ENCODE results near the gene PPA2. TPM values are rescaled to one million over a fixed set of nuclear protein-coding genes. Genes with fewer than 3 reads are reported as not detected.
A peak's percentile ranks its signal among the peaks of the same experiment; 100 is the strongest.

The PPA2 gene
- total and polyA plus RNA-seq, 2 donors (not counting 1 experiment from before 2014, with no cell fraction given) = 26.9 to 51.5 TPM

DNA sequence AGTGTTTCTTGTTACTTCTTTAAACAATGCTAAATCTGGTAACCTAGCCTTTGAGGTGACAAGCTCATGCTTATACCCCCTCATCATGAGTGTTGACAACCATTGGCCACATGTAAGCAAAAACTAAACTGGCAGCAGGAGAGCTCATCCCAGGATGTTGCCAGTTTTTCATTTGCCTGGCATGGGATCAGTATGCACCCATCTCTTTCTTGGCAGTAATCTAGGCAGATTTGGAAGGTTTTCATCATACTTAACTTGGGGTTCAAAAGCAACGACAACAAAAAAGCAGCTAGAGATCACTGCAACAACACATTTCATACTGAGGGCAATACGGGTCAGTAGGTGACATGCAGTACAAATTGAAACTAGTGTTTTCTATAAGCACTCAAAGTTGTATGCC is 122.0 kb downstream of the PPA2 start:
- POLR2A ChIA-PET = no interaction called here
- H3K27me3 ChIP-seq (replicated peaks in 1 of 4; ENCODE audit: control extremely low read depth in 1 of 4, control insufficient read depth in 3 of 4, insufficient read depth in 4 of 4, low read length in 3 of 4) = no peaks in the 10 kb centered on the region
- CTCF ChIA-PET = no interaction called here
- no peak overlapping the region for H3K9ac ChIP-seq (ENCODE audit: low read length)
- no peak for DNase-seq
- TF ChIP-seq EZH2 (IDR thresholded peaks at IDR 0.05; ENCODE audit: borderline replicate concordance, insufficient read depth, low read depth, low read length, poor library complexity, severe bottlenecking) = no peak
- TF ChIP-seq, protein P1, sequence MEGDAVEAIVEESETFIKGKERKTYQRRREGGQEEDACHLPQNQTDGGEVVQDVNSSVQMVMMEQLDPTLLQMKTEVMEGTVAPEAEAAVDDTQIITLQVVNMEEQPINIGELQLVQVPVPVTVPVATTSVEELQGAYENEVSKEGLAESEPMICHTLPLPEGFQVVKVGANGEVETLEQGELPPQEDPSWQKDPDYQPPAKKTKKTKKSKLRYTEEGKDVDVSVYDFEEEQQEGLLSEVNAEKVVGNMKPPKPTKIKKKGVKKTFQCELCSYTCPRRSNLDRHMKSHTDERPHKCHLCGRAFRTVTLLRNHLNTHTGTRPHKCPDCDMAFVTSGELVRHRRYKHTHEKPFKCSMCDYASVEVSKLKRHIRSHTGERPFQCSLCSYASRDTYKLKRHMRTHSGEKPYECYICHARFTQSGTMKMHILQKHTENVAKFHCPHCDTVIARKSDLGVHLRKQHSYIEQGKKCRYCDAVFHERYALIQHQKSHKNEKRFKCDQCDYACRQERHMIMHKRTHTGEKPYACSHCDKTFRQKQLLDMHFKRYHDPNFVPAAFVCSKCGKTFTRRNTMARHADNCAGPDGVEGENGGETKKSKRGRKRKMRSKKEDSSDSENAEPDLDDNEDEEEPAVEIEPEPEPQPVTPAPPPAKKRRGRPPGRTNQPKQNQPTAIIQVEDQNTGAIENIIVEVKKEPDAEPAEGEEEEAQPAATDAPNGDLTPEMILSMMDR (IDR thresholded peaks at IDR 0.05) = no peak
- no peak overlapping the region for H3K4me2 ChIP-seq (replicated peaks; ENCODE audit: low read depth, low read length, poor library complexity, severe bottlenecking)
- no peak overlapping the region for H3K27ac ChIP-seq (ENCODE audit: low read length in 2 of 2)
- Mint-ChIP-seq H3K27me3 (no peaks in the 10 kb centered on the region), H3K27ac (no peak overlapping the region), H3K4me3 (no peak overlapping the region), H3K9me3 (ENCODE audit: insufficient read depth) (peaks cover 2% of the 10 kb centered on the region), H3K4me1 (peaks cover 8% of the 10 kb centered on the region)
- no peak overlapping the region for H3K4me3 ChIP-seq (ENCODE audit: control extremely low read depth in 1 of 5, extremely low read depth in 1 of 5, insufficient read depth in 1 of 5, low read depth in 2 of 5, low read length in 4 of 5)
- H2AFZ ChIP-seq (ENCODE audit: insufficient read depth, low read depth, low read length, poor library complexity, severe bottlenecking) = no peak overlapping the region
- H3K4me1 ChIP-seq (ENCODE audit: control insufficient read depth in 2 of 2, insufficient read depth in 2 of 2, low read length in 2 of 2) = no peaks in the 10 kb centered on the region
- no peaks in the 10 kb centered on the region for H3K9me3 ChIP-seq (ENCODE audit: control extremely low read depth in 1 of 3, control insufficient read depth in 2 of 3, insufficient read depth in 1 of 3, low read length in 2 of 3)
- intact Hi-C loops (cut with micrococcal nuclease) = no loop called here
- peaks cover 0 to 3% of the 10 kb centered on the region in 2 experiments for H3K36me3 ChIP-seq (replicated peaks in 1 of 2; ENCODE audit: control extremely low read depth in 1 of 2, control insufficient read depth in 1 of 2, extremely low read depth in 1 of 2, insufficient read depth in 2 of 2, low read length in 1 of 2)
- H4K20me1 ChIP-seq (ENCODE audit: control insufficient read depth, insufficient read depth, low read length, poor library complexity, severe bottlenecking) = no peaks in the 10 kb centered on the region
- no peak for ATAC-seq (ENCODE audit: low read depth)
- WGBS (ENCODE audit: insufficient coverage) = no CpG with 5 or more reads among the region's 2 CpGs
- H3K79me2 ChIP-seq (ENCODE audit: control insufficient read depth, insufficient read depth, low read length) = no peaks in the 10 kb centered on the region

DNA sequence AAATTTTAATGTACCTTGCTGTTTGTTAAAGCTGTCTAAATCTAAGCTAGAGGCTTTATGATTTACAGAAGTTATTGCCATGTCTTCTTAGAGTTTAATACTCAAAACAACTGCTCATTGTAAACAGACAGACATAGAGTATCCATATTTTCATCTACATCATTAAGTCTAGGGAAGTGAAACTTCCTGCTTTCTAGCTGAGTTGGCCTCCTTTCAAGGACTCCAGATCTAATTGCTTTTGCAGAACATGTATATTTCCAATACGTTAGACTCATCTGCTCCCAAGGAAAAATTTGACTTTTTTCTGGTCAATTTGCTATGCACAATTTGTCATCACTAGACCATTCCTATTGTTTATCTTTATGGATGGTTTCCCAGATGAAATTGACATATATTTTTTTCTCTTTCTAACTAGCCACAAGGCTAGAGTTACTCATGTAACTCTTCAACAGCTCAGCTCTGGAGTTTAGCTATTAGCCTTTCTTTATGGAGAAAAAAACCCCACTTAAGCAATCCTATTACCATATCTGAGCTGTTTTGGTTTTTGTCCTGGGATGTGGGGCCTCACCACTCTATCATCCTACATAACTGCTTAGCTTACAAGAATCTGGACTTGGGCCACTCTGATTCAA is 122.9 kb downstream of the PPA2 start:
- TF ChIP-seq, protein P1 (IDR thresholded peaks at IDR 0.05) = no peak
- no peak for TF ChIP-seq EZH2 (IDR thresholded peaks at IDR 0.05; ENCODE audit: borderline replicate concordance, insufficient read depth, low read depth, low read length, poor library complexity, severe bottlenecking)
- H4K20me1 ChIP-seq (ENCODE audit: control insufficient read depth, insufficient read depth, low read length, poor library complexity, severe bottlenecking) = no peaks in the 10 kb centered on the region
- H3K4me3 ChIP-seq (ENCODE audit: control extremely low read depth in 1 of 5, extremely low read depth in 1 of 5, insufficient read depth in 1 of 5, low read depth in 2 of 5, low read length in 4 of 5) = no peak overlapping the region
- H3K4me2 ChIP-seq (replicated peaks; ENCODE audit: low read depth, low read length, poor library complexity, severe bottlenecking) = no peak overlapping the region
- no peaks in the 10 kb centered on the region for H3K27me3 Mint-ChIP-seq
- no peak overlapping the region for H2AFZ ChIP-seq (ENCODE audit: insufficient read depth, low read depth, low read length, poor library complexity, severe bottlenecking)
- ATAC-seq (ENCODE audit: low read depth) = no peak
- no peaks in the 10 kb centered on the region for H3K9me3 ChIP-seq (ENCODE audit: control extremely low read depth in 1 of 3, control insufficient read depth in 2 of 3, insufficient read depth in 1 of 3, low read length in 2 of 3)
- peaks cover 0 to 3% of the 10 kb centered on the region in 2 experiments for H3K36me3 ChIP-seq (replicated peaks in 1 of 2; ENCODE audit: control extremely low read depth in 1 of 2, control insufficient read depth in 1 of 2, extremely low read depth in 1 of 2, insufficient read depth in 2 of 2, low read length in 1 of 2)
- H3K9me3 Mint-ChIP-seq (ENCODE audit: insufficient read depth) = peaks cover 2% of the 10 kb centered on the region
- no peak overlapping the region for H3K9ac ChIP-seq (ENCODE audit: low read length)
- DNase-seq = peak; percentile 4
- no peaks in the 10 kb centered on the region for H3K4me1 ChIP-seq (ENCODE audit: control insufficient read depth in 2 of 2, insufficient read depth in 2 of 2, low read length in 2 of 2)
- H3K27ac Mint-ChIP-seq = no peak overlapping the region
- intact Hi-C loops (cut with micrococcal nuclease) = no loop called here
- no peaks in the 10 kb centered on the region for H3K79me2 ChIP-seq (ENCODE audit: control insufficient read depth, insufficient read depth, low read length)
- WGBS (ENCODE audit: insufficient coverage) = no CpG with 5 or more reads among the region's 1 CpG
- ChIA-PET POLR2A (no interaction called here), CTCF (no interaction called here)
- H3K27ac ChIP-seq (ENCODE audit: low read length in 2 of 2) = no peak overlapping the region
- no peak overlapping the region for H3K4me3 Mint-ChIP-seq
- H3K27me3 ChIP-seq (replicated peaks in 1 of 4; ENCODE audit: control extremely low read depth in 1 of 4, control insufficient read depth in 3 of 4, insufficient read depth in 4 of 4, low read length in 3 of 4) = no peaks in the 10 kb centered on the region
- H3K4me1 Mint-ChIP-seq = peaks cover 8% of the 10 kb centered on the region

All from B cell (primary cell).